HG02938 (cell line): ENCODE data around the gene TRAPPC12.
"Not testable (repeated sequence)": the region's sequence is repeated elsewhere in the genome, so short reads cannot be mapped to it uniquely, and the experiment has no call there.

ENCODE experiments used
- ATAC-seq: cut with Tn5 transposase; IDR thresholded peaks from one replicate; pipeline ENCODE4 v1.9.1; 2021; ENCODE audit warnings: mild to moderate bottlenecking, moderate library complexity; ENCODE audit not compliant: unreplicated experiment

Gene TRAPPC12

DNA sequence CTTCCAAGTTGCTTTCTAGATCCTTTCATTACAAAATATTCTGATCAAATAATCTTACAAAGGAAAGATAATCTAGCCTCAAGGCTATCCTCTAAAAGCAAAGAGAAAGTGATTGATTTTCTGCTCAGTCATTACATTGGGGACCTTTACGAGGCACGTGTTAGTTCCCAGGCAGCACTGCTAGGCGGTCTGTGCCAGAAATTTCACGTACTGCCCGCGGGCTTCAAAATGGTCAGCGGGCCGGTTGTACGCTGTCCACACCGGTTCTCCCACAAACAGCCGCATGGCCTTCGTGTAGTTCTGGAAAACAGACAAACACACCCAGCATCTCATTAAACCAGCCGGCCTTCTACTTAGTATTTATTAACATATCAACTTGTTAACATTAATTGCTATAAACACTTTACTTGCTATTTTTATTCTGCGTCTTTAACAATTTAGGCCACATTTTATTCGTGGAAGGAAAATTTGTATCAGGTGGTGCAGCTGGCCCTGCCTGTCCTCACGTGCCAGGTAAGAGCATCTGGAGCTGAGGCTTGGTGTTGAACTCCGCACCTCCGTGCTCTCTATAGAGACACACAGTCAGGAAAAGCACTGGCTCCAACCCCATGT is 119.4 kb downstream of the TRAPPC12 start:
- no peak for ATAC-seq

DNA sequence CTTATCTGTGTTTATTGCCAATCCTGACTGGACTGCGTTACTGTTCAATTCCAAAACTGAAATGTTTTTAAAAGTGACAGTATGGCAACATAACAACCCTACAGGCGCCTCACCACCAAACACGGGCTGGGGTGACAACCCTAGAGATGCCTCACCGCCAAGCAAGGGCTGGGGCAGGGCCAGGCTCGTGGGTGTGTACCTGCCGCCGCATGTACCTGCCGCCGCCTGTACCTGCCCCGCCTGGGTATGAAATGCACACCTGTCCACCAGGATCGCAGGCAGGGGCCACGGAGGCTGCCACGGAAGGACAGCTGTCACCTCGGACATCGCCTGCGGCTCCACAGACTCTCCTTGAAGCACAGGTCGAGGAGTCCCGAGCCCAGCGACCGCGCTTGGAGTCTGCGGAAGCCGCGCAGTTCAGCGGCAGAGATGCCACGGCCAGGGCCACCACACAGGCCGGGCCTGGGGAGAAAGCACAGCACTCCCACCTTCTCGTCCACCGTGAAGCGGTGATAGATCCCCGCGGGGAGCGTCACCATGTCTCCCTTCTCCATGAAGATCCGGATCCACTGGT is 120.9 kb downstream of the TRAPPC12 start:
- ATAC-seq, result no peak

DNA sequence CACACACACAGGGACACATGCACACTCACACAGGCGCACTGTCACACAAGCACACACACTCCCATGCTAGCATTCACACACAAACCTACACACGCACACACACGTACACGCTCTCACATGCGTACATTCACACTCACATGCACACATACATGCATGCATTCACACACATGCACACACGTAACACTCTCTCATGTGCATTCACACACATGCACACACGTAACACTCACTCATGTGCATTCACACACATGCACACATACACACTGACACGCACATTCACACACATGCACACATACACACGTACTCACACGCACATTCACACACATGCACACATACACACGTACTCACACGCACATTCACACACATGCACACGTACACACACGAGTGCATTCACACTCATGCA is 123.6 kb downstream of the TRAPPC12 start:
- ATAC-seq, result no peak

DNA sequence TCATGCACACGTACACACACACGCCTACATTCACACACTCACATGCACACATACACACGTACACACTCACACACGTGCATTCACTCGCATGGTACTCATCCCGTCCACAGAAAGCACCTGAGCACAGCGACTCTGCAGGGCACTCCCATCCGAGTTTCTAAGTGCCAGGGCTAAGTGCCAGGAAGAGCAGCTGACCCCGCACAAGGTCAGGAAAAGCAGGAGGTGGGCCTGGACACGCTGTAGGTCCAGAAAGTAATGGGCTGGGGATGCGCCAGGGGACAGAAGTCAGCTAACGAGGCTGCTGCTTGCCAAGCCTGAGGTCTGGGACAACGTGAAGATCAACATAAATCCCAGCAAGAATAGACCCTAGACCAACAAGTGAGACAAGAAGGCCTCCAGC is 124.0 kb downstream of the TRAPPC12 start:
- no peak for ATAC-seq

DNA sequence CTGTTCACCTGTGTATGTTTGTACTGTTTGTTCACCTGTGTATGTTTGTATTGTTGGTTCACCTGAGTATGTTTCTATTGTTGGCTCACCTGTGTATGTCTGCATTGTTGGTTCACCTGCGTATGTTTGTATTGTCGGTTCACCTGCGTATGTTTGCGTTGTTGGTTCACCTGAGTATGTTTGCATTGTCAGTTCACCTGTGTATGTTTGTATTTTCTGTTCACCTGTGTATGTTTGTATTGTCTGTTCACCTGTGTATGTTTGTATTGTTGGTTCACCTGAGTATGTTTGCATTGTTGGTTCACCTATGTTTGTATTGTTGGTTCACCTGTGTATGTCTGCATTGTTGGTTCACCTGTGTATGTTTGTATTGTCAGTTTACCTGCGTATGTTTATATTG is 125.2 kb downstream of the TRAPPC12 start:
- no peak for ATAC-seq

DNA sequence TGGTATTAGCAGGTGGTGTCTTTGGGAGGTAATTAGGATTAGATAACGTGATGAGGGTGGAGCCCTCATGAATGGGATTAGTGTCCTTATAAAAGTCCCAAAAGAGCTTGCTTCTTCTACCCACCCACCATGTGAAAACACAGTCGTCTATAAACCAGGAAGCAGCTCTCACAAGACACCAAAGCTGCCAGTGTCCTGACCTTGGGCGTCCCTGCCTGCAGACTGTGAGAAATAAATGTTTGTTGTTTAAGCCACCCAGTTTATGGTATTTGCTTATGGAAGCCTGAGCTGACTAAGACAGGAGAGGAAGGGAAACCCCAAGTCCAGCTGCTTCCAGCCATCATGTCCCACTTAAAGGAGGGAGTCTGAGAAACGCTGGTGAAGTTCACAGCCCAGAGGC is 126.3 kb downstream of the TRAPPC12 start:
- no peak for ATAC-seq

DNA sequence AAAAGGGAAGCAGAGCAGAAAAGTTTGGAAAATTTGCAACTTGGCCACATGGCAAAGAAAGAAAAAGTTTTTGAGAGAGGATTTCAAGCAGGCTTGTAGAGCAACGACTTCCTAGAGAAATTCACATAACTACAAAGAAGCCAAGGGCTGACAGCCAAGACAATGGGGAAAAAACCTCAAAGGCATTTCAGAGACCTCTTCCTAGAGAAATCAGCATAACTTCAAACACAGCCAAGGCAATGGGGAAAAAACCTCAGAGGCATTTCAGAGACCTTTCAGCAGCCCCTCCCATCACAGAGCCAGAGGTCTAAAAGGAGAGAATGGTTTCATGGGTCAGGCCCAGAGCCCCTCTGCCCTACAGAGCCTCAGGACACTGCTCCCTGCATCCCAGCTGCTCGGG is 132.6 kb downstream of the TRAPPC12 start:
- no peak for ATAC-seq

DNA sequence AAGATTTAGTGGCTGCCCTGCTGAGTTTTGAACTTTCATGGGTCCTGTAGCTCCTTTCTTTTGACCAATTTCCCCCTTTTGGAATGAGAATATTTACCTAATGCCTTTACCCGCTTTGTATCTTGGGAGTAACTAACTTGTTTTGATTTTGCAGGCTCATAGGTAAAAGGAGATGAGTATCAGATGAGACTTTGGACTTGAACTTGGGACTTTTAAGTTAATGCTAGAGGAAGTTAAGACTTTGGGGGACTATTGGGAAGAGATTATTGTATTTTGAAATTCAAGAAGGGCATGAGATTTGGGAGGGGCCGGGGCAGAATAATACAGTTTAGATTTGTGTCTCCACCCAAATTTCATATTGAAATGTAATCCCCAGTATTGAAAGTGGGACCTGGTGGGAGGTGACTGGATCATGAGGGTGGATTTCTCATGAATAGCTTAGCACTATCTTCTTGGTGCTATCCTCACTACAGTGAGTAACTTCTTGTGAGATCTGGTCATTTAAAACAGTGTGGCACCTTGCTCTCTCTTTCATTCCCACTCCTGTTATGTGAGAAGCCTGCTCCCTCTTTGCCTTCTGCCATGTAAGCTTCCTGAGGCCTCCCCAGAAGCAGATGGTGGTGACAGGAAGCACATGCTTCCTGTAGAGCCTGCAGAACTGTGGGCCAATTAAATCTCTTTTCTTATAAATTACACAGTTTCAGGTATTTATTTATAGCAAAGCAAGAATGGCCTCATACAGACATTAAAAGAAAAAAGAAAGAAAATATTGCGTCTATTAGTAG is 133.7 kb downstream of the TRAPPC12 start:
- ATAC-seq, result no peak

DNA sequence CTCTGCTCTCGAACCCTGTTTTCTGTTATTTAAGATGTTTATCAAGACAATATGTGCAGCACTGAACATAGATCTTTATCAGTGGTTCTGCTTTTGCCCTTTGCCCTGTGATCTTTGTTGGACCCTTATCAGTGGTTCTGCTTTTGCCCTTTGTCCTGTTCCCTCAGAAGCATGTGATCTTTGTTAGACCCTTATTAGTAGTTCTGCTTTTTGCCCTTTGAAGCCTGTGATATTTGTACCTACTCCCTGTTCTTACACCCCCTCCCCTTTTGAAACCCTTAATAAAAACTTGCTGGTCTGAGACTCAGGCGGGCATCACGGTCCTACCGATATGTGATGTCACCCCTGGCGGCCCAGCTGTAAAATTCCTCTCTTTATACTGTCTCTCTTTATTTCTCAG is 135.9 kb downstream of the TRAPPC12 start:
- ATAC-seq, result not testable (repeated sequence)

DNA sequence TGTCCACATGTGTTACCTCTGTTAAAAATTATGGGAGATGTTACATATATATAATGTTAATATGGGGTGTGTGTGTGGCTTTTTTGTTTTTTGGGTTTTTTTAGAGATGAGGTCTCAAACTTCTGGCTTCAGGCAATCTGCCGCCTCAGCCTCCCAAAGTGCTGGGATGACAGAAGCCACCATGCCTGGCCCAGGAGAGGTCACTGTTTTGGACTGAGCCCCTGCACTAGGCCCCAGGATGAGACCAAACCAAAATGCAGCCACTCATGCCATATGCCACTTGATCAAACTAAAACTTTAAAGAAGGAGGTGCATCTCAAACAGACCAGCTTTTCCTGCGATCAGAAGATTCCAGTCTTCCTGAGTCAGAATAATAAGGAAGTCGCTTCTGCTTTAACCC is 137.3 kb downstream of the TRAPPC12 start:
- no peak for ATAC-seq

DNA sequence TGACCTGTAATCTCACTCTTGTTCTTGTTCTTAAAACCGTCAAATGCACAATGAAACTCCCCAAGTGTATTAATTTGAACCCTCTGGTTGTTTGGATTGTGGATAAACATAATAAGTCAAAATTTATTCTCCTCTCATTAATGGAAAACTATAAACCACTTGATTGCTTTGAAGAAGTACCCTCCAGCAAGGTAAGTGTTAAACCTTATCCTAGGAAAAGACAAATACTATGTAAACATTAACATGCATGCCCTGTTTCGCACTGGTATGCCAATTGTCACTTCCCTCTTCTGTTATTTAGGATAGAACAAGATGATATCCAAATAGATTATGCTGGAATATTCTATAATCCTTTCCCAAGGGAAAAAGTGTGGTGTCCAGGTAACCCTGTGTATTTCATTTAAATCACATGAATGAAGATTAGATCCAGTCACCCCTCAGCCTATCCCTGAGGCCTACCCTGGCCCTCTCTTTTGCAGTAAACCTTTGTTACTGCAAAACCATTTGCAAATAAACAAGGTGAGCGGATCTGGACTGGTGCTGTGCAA is 138.5 kb downstream of the TRAPPC12 start:
- ATAC-seq, result no peak

DNA sequence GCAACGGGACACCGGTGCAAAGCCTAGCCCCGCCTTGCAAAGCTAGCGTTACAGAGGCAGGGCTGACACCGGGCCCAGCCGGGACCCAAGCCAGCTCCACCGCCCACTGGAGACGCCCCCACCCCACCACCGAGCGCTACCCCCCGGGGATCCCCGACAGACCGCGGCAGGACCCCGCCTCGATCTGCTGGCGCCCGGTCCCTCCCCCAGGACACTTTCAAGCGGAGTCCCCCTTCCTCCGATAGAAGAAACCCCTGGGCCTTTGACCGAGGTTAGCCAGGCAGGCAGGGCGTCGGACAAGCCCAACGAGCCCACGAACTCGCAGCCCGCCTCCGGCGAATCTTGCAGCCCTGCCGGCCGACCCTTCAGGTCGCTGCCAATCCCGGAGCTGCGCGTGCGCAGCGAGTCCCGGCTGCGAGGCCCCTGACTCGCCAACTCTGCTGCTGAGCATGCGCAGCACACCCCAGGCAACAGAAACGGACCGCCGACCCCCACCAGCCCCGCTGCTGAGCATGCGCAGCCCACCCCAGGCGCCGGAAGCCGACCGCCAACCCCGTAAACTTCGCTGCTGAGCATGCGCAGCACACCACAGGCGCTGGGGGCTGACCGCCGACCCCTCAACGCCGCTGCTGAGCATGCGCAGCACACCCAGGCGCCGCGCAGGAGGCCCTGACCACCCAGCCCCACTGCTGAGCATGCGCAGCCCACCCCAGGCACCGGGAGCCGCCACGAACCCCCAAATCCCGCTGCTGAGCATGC is 139.2 kb downstream of the TRAPPC12 start:
- peak; percentile 72 for ATAC-seq

DNA sequence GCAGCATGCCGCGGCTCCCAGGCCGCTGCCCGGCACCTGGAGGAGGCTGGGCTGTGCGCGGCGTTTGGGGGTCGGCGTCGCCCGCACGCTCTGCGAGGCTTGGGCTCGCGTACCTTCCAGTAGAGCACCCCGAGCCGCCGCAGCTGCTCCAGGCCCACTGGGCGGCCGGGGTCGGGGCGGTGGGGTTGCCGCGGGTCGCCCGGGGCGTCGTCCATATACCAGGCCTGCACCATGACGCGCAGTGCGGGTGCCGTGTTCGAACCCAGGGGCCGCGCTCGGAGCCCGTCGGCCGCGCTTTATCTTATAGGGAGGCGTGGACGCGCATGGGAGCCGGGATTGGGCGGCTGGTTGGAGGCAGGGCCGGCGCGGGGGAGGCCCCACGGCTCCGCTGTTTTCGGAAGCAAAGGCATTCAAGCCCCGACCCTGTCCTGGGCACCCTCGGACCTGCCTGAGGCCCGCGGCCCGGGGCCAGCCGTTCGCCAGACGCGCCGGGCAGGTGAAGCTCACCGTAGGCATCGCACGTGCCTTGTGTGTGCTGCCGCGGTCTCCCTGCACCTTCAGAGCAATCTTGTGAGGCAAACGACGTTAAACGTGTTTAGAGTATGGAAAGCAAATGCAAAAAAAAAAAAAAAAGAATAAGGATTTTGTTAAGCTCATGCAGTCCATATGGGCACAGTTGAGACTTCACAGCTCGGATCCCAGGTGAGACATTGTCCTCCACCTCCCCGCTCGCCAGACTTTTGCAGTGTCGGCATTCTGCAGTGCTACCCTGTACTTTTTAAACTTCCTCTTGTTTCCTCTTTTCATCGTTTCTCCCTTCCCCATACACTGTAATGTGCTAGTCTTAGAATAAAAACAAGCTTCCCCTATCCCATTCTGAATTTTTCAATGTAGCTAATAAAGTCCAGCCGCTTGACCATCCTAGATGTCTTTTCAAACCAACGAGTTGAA is 140.0 kb downstream of the TRAPPC12 start, which contains the start of gene ADI1:
Gene ADI1 (minus strand): TSS at position 277 of the 951 bp plus-strand sequence. CDS start 44 bp downstream, at position 233.
- ATAC-seq, result peak; percentile 61

DNA sequence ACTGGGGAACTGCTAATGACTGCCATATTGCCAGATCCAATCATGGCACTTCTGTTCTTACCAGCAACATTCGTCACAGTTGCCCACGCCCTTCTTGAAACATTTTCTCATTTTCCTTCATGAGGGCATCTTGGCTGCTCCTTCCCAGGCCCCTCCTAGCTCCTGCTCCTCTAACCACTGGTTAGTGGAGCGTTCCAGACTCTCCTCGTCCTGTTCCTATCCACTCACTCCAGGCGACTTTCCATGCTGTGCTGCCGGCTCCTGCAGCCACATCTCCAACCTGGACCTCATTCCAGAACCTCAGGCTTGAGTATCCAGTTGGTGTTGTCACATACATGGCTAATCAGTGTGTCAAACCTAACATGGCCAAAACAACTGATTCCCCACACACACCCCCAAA is 141.1 kb downstream of the TRAPPC12 start:
- ATAC-seq, result no peak

DNA sequence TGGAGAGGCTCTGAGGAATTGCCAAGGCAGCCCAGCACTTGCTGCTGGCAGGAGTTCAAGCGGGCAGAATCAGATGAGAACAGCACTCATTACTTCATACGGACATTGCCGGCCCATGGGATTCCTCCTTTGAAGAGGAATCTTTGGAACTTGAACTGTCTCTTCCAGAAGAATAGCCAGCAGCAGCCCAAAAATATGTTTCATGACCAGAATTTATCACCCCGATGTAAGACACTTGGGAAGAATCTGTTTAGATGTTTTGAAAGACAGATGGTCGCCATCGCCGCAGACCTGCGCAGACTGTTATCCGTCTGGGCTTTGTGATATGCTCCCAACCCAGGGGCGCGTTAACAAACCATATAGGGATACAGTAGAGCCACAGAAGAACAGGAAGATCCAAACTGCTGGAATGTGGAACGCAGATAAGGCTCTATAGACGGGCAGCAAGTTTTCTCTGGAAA is 143.5 kb downstream of the TRAPPC12 start:
- no peak for ATAC-seq

DNA sequence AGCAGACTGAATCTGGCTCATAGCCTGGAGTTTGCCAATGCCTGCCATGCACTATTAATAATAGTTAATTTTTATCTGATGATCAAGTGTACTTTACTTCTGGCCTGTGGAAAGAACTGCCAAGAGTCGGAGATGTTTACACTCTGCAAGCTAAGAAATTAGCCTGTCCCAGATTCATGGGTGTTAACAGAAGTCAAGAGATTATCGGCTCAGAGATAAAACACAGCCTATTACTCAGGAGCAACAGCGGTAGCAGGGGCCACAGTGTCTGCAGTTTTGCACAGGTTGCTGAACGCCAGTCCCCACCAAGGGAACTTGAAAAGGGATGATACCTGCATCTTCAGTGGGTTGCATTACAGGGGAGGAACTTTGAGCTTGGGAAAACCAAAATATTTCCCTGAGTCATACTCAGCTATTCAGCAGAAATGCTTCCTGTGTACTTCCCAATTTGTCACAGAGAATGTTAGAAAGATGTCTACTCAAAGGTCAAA is 144.1 kb downstream of the TRAPPC12 start:
- no peak for ATAC-seq

DNA sequence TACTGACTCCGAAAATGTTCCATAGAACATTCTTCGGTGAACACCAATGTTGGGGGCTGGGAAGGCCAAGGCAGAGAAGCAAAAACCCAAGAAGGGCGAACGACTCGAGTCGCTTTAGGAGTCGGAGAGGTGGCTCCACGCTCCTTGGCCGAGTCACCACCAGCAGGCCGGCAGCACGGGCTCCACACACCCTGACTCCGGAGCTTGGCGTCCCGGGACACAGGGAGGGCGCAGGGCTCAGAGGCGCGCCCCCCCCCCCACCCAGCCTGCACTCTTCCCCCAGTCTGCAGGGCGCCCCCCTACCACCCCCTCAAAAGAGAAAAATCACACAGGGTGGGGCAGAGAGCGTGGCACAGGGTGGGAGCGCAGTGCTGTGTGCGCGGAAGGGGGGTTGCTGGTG is 147.4 kb downstream of the TRAPPC12 start:
- no peak for ATAC-seq

DNA sequence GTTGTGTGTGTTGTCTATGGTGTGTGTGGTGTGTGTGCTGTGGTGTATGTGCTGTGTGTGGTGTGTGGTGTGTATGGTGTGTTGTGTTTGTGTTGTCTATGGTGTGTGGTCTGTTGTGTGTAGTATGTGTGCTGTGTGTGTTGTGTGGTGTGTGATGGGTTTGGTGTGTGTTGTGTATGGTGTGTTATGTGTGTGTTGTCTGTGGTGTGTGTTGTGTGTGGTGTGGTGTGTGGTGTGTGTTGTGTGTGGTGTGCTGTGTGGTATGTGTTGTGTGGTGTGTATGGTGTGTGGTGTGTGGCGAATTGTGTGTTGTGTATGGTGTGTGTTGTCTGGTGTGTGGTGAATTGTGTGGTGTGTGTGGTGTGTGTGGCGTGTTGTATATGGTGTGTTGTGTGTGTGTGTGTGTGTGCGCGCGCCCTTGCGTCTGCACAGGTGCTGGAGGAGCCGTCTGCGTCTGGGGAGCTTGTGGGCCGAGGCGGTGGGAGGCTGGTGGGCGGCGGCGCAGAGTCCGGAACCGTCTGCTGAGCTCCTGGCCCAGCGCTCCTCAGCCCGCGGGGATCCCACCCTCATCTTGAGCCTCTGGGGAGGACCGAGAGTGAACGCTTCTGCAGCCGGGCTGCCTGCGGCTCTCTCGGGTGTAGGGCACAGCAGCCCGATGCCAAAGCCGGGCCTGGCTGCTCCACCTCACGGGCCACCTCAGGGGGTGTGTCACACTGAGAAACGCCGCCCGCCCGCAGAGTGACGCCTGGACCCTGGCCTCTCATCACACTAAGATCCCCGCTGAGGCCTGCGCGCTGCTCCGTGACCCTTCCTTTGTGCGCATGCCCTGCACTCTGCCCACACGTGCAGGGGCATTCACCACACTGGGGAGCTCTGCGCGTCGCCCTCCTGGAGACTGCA is 148.6 kb downstream of the TRAPPC12 start:
- ATAC-seq, result no peak
